Body of pancreas (tissue), 4 donors: Measurements from ENCODE around the gene MAZ.
"Not testable (repeated sequence)": the region's sequence is repeated elsewhere in the genome, so short reads cannot be mapped to it uniquely, and the experiment has no call there.

ENCODE experiments used
- POLR2A ChIP-seq, 3 donors: fragments of 450-650 bp; IDR thresholded peaks; one replicate each; pipeline ENCODE4 v1.6.1; 2016; ENCODE audit warnings: antibody characterized with exemption in 3 of 3, mild to moderate bottlenecking in 2 of 3
- TF ChIP-seq, protein P1 (sequence below), 7 experiments: fragments of 450-650 bp in 4 of 7; fragments of 200-600 bp in 3 of 7; sonication (generic) in 3 of 7; IDR thresholded peaks; one replicate each; pipeline ENCODE4 v1.5.1; 2016 to 2019; ENCODE audit warnings: antibody characterized with exemption in 7 of 7

DNA sequence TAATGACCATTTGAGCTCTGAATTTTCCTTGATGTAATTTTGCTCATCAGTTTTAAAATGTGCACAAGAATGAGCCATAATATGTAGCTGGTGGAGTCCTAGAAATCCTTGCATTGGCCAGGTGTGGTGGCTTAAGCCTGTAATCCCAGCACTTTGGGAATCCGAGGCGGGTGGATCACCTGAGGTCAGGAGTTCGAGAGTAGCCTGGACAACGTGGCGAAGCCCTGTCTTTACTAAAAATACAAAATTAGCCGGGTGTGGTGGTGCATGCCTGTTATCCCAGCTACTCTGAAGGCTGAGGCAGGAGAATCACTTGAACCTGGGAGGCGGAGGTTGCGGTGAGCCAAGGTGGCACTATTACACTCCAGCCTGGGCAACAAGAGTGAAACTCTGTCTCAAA is 49.2 kb upstream of the MAZ start:
- not testable (repeated sequence) for TF ChIP-seq POLR2A (IDR thresholded peaks at IDR 0.05)
- TF ChIP-seq, protein P1, sequence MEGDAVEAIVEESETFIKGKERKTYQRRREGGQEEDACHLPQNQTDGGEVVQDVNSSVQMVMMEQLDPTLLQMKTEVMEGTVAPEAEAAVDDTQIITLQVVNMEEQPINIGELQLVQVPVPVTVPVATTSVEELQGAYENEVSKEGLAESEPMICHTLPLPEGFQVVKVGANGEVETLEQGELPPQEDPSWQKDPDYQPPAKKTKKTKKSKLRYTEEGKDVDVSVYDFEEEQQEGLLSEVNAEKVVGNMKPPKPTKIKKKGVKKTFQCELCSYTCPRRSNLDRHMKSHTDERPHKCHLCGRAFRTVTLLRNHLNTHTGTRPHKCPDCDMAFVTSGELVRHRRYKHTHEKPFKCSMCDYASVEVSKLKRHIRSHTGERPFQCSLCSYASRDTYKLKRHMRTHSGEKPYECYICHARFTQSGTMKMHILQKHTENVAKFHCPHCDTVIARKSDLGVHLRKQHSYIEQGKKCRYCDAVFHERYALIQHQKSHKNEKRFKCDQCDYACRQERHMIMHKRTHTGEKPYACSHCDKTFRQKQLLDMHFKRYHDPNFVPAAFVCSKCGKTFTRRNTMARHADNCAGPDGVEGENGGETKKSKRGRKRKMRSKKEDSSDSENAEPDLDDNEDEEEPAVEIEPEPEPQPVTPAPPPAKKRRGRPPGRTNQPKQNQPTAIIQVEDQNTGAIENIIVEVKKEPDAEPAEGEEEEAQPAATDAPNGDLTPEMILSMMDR (IDR thresholded peaks at IDR 0.05), result not testable (repeated sequence)
